Body of pancreas (tissue), 4 donors: Measurements from ENCODE around the gene MGMT. TPM values are rescaled to one million over a fixed set of nuclear protein-coding genes. Genes with fewer than 3 reads are reported as not detected.

ENCODE experiments used
- ATAC-seq: fragments of 150-250 bp; one replicate; pipeline ENCODE4 v1.9.1; 2016
- DNase-seq, 4 donors: peaks; one replicate each; pipeline ENCODE4 v3.0.0-alpha.2; 2019
- H3K27ac ChIP-seq, 4 donors: fragments of 200-600 bp; sonication (generic); 1 replicate in 3 of 4; 2 replicates in 1 of 4; pipeline versions ENCODE4 v1.5.1 to v1.6.1; 2016 to 2019; ENCODE audit warnings: mild to moderate bottlenecking in 1 of 4, mixed read lengths in 1 of 4, moderate library complexity in 1 of 4
- H3K27me3 ChIP-seq, 2 donors: fragments of 200-600 bp; sonication (generic); one replicate each; pipeline ENCODE4 v1.6.0; 2016; ENCODE audit warnings: mild to moderate bottlenecking in 1 of 2
- H3K36me3 ChIP-seq, 2 donors: fragments of 200-600 bp; sonication (generic); replicated peaks in 1 of 2; 2 replicates each; pipeline ENCODE4 v1.5.1; 2016; ENCODE audit warnings: low read depth in 2 of 2; ENCODE audit not compliant: insufficient read depth in 1 of 2
- H3K4me1 ChIP-seq: fragments of 200-600 bp; sonication (generic); one replicate; pipeline ENCODE4 v1.6.0; 2016
- H3K4me3 ChIP-seq, 2 donors: fragments of 200-600 bp; sonication (generic); 1 replicate in 1 of 2; 2 replicates in 1 of 2; pipeline ENCODE4 v1.5.1; 2016 to 2019
- H3K9me3 ChIP-seq, 3 donors: fragments of 200-600 bp; sonication (generic); 1 replicate in 2 of 3; 2 replicates in 1 of 3; pipeline ENCODE4 v1.5.1; 2016
- CTCF ChIP-seq, 7 experiments: fragments of 450-650 bp in 4 of 7; fragments of 200-600 bp in 3 of 7; sonication (generic) in 3 of 7; IDR thresholded peaks; one replicate each; pipeline ENCODE4 v1.5.1; 2016 to 2019; ENCODE audit warnings: antibody characterized with exemption in 7 of 7
- POLR2A ChIP-seq, 3 donors: fragments of 450-650 bp; IDR thresholded peaks; one replicate each; pipeline ENCODE4 v1.6.1; 2016; ENCODE audit warnings: antibody characterized with exemption in 3 of 3, mild to moderate bottlenecking in 2 of 3
- WGBS, 2 donors: methylation state at CpG; one replicate each; pipeline ENCODE4 v1.1.5; 2017; 5-methylcytosine and 5-hydroxymethylcytosine counted together
- intact Hi-C: fragments of 100-400 bp; cut with DNase I; formaldehyde crosslinking; loops from one replicate; pipeline ENCODE4 v1.15.1; 2023
- total RNA-seq, 2 donors: library from RNA; depleted of rRNA; stranded (reverse); fragments of >200 nt; gene quantifications; one replicate each; pipeline ENCODE4 v1.1.0, GENCODE V29; 2016

MGMT gene
- total RNA-seq, 2 donors from 2014 or later, result 13.7 to 25.4 TPM

DNA sequence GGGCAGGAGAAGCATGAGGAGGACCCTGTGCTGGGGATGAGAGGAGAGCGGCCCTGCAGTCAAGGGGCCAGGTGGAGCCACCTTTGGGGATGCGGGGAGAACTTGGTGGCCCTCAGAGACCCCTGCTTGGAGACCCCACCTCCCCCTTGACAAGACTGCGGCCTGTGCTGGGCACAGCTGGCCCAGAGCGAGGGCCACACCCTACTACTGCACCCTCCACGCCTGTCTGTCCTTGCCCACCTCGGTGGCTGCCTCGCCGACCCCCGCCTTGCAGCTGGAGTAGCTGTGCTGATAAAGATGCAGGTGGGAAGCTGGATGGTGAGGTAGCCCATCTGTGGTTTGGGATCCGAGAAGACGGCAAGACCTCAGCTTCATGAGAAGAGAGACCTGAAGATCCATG lies 186.8 kb downstream of the MGMT start:
- DNase-seq (no peak), ATAC-seq (no peak)
- WGBS, 2 donors, result 98% methylated on average over 9 to 11 of the region's 11 CpGs
- Histone ChIP-seq H3K27ac (no peak overlapping the region), H3K9me3 (no peaks in the 10 kb centered on the region), H3K36me3 (no peaks in the 10 kb centered on the region), H3K4me1 (no peaks in the 10 kb centered on the region), H3K4me3 (no peak overlapping the region), H3K27me3 (no peaks in the 10 kb centered on the region)
- intact Hi-C loops, result no loop called here
- TF ChIP-seq CTCF (IDR thresholded peaks at IDR 0.05) (no peak), POLR2A (IDR thresholded peaks at IDR 0.05) (no peak)

DNA sequence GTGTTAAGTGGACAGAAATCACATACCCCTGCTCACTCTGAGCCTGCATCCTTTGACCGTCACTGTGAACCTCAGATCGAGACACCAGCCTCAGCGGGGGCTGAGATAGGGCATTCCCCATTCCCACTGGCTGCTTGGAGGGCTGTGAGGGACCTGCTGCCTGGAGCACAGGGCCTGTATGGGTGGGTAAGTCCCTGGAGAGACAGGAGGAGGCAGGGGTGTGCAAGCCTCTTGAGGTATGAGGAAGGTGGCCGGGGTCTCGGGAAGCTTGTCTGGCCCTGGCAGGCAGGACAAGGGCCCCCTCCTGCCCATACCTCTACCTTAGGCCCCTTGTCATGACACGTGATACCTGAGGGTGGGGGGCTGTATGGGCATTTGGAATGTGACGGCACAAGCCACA lies 187.4 kb downstream of the MGMT start:
- DNase-seq (no peak), ATAC-seq (no peak)
- Histone ChIP-seq H3K9me3 (no peaks in the 10 kb centered on the region), H3K27me3 (no peaks in the 10 kb centered on the region), H3K4me3 (no peak overlapping the region), H3K27ac (no peak overlapping the region), H3K36me3 (no peaks in the 10 kb centered on the region), H3K4me1 (no peaks in the 10 kb centered on the region)
- intact Hi-C loops, result no loop called here
- WGBS, 2 donors, result 90 to 92% methylated on average over 7 of the region's 7 CpGs
- TF ChIP-seq CTCF (IDR thresholded peaks at IDR 0.05), result no peak
- no peak for TF ChIP-seq POLR2A (IDR thresholded peaks at IDR 0.05)

DNA sequence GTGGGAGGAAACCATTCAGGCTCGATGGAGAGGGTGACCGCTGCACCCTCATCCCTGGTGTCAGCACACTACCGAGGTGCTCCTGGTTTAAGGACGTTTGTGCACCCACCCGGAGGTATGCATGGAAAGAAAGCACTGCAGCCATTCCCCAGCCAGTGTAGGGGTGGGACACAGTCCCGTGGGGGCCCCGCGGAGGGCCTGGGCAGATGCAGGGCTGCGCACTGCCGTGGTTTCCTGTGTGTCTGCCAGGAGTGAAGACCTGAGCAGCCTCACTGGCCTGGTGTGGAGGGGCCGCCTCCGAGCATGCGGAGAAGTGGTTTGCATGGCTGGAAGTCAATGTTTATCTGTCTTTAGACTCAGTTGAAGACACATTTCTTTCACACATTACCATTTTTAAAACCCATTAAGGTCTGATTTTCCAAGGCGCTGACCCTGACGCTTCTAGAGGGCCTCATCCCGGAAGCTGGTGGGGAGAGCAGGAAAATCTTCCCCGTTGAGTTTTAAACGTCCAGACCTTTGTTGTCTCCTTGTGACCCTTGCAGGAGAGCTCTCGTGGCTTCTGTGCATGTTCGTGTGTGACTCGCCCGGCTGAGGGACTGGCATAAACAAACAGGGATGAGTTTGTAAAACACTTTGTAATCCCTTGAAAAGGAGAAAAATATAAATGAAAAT lies 188.1 kb downstream of the MGMT start:
- TF ChIP-seq CTCF (IDR thresholded peaks at IDR 0.05), result no peak
- Histone ChIP-seq H3K27ac (no peak overlapping the region), H3K36me3 (no peaks in the 10 kb centered on the region), H3K9me3 (no peaks in the 10 kb centered on the region), H3K4me1 (peaks cover under 1% of the 10 kb centered on the region), H3K4me3 (no peak overlapping the region), H3K27me3 (no peaks in the 10 kb centered on the region)
- intact Hi-C loops, result no loop called here
- ATAC-seq (no peak), DNase-seq (no peak)
- 81 to 89% methylated on average over 22 of the region's 22 CpGs for WGBS, 2 donors

DNA sequence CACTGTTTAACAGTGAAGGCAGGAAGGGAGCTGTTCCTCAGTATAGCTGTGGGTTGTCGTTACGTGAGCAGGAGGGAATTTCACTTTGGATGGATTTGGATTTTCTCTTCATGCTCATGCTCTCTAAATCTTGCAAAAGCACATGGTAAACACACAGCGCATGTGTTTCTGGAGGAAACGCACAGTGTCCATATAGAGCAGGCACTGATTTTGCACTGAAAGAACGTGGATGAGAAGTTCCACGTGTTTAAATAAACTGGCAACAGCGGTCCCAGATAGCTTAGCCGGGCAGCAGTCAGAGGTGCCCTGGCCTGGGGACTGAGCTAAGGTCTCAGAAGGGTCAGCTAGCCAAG lies 188.6 kb downstream of the MGMT start:
- H3K27me3 ChIP-seq, result no peaks in the 10 kb centered on the region
- DNase-seq (no peak), ATAC-seq (no peak)
- intact Hi-C loops, result no loop called here
- WGBS, 2 donors, result 92 to 96% methylated on average over 8 of the region's 8 CpGs
- H3K4me1 ChIP-seq, result peaks cover 4% of the 10 kb centered on the region
- H3K36me3 ChIP-seq, result no peaks in the 10 kb centered on the region
- no peaks in the 10 kb centered on the region for H3K9me3 ChIP-seq
- H3K27ac ChIP-seq, result no peak overlapping the region
- TF ChIP-seq CTCF (IDR thresholded peaks at IDR 0.05), result no peak
- no peak for TF ChIP-seq POLR2A (IDR thresholded peaks at IDR 0.05)
- H3K4me3 ChIP-seq, result no peak overlapping the region

GRCh38 chr10:129656642-129657041 lies 189.6 kb downstream of the MGMT start:
- no peaks in the 10 kb centered on the region for H3K36me3 ChIP-seq
- H3K27ac ChIP-seq, result no peak overlapping the region
- DNase-seq (no peak), ATAC-seq (no peak)
- H3K4me1 ChIP-seq, result peaks cover 4% of the 10 kb centered on the region
- H3K27me3 ChIP-seq, result no peaks in the 10 kb centered on the region
- TF ChIP-seq CTCF (IDR thresholded peaks at IDR 0.05) (no peak), POLR2A (IDR thresholded peaks at IDR 0.05) (no peak)
- 80 to 88% methylated on average over 7 of the region's 7 CpGs for WGBS, 2 donors
- intact Hi-C loops, result no loop called here
- H3K9me3 ChIP-seq, result no peaks in the 10 kb centered on the region
- H3K4me3 ChIP-seq, result no peak overlapping the region
